ENCODE data around the gene NR2E3.
A peak's percentile ranks its signal among the peaks of the same experiment; 100 is the strongest.

Gene NR2E3

GRCh38 chr15:71804695-71805470 lies 5.5 kb upstream of the NR2E3 start:
- TF ChIP-seq, protein P1, sequence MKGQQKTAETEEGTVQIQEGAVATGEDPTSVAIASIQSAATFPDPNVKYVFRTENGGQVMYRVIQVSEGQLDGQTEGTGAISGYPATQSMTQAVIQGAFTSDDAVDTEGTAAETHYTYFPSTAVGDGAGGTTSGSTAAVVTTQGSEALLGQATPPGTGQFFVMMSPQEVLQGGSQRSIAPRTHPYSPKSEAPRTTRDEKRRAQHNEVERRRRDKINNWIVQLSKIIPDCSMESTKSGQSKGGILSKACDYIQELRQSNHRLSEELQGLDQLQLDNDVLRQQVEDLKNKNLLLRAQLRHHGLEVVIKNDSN (IDR thresholded peaks at IDR 0.05) = no peak
- TF ChIP-seq YY1 (IDR thresholded peaks at IDR 0.05; ENCODE audit: low read depth) (no peak), ZBTB7A (IDR thresholded peaks at IDR 0.05; ENCODE audit: low read depth) (no peak), TCF12 (IDR thresholded peaks at IDR 0.05; ENCODE audit: low read depth) (no peak), TEAD4 (IDR thresholded peaks at IDR 0.05) (no peak), CEBPB (IDR thresholded peaks at IDR 0.05) (no peak), REST (IDR thresholded peaks at IDR 0.05; ENCODE audit: low read depth) (no peak), EGR1 (IDR thresholded peaks at IDR 0.05) (no peak)

DNA sequence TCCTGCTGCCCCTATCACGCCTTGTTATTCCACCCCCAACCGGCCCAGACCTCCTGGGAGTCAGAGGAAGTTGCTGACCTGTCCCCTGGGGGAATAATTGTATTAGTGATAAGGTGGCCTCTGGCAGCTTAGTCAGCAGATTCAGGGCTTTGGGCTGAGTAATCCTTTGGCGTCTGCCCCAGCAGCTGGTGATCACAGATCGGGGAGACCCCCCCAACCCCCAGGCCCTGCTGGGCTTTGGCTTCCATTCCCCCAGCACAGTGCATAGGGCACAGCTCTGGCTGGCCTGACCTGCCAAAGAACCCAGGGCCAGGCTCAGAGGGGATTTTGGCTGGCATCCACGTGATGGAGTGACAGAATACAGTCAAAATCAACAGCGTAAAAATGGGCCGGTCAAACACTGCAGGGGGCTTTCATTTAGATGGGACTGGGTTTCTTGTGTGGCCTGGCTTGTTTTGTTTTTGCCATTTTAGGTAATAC lies 3.9 kb upstream of the NR2E3 start:
- TF ChIP-seq NFIC (IDR thresholded peaks at IDR 0.05) (0 out of 2 replicates have a peak, but pooled peaks have one; percentile 9), EP300 (IDR thresholded peaks at IDR 0.05; ENCODE audit: borderline replicate concordance) (no peak)

DNA sequence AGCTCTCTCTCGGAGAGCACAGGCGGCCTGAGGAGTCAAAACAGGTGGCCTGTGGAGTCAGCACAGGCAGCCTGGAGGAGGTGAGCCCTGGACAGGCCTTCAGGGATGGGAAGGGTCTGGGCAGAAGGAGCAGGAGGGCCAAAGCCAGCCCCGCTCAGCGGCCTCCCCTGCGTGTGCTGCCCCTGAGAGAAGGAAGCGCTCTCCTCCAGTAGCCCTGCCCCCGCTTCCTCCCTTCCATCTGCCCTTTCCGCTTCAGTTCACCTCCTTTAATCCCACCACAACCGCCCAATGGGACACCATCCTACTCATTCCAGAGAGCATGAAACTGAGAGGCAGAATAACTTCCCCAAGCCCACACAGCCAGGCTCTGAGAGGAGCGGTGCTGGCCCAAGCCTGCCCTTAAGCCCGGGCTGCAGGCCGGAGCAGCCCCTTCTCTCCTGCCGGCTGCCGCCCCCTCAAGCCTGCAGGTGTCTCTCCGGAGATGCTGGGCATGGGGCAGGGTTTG lies 3.2 kb upstream of the NR2E3 start:
- TF ChIP-seq EGR1 (IDR thresholded peaks at IDR 0.05) (peak; percentile 28; the same call in 1 of the 2 replicates), TAF1 (IDR thresholded peaks at IDR 0.05; ENCODE audit: low read depth) (no peak), FOXM1 (IDR thresholded peaks at IDR 0.05; ENCODE audit: borderline replicate concordance, low read depth) (no peak), ZBTB7A (IDR thresholded peaks at IDR 0.05; ENCODE audit: low read depth) (no peak), YY1 (IDR thresholded peaks at IDR 0.05; ENCODE audit: low read depth) (no peak)

GRCh38 chr15:71807691-71808091 lies 2.7 kb upstream of the NR2E3 start:
- TF ChIP-seq YY1 (IDR thresholded peaks at IDR 0.05; ENCODE audit: low read depth) = no peak
- no peak for TF ChIP-seq CEBPB (IDR thresholded peaks at IDR 0.05)
- TF ChIP-seq RAD21 (IDR thresholded peaks at IDR 0.05; ENCODE audit: low read depth) = no peak
- no peak for TF ChIP-seq EP300 (IDR thresholded peaks at IDR 0.05; ENCODE audit: borderline replicate concordance)
- no peak for TF ChIP-seq TCF12 (IDR thresholded peaks at IDR 0.05; ENCODE audit: low read depth)
- no peak for TF ChIP-seq FOXM1 (IDR thresholded peaks at IDR 0.05; ENCODE audit: borderline replicate concordance, low read depth)
- no peak for TF ChIP-seq ZBTB7A (IDR thresholded peaks at IDR 0.05; ENCODE audit: low read depth)
- TF ChIP-seq, protein P2, sequence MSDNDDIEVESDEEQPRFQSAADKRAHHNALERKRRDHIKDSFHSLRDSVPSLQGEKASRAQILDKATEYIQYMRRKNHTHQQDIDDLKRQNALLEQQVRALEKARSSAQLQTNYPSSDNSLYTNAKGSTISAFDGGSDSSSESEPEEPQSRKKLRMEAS (IDR thresholded peaks at IDR 0.05) = no peak
- TF ChIP-seq EGR1 (IDR thresholded peaks at IDR 0.05) = no peak
- TF ChIP-seq, protein P1 (IDR thresholded peaks at IDR 0.05) = no peak

GRCh38 chr15:71808311-71809020 lies 1.9 kb upstream of the NR2E3 start:
- no peak for TF ChIP-seq FOXM1 (IDR thresholded peaks at IDR 0.05; ENCODE audit: borderline replicate concordance, low read depth)
- TF ChIP-seq REST (IDR thresholded peaks at IDR 0.05; ENCODE audit: low read depth) = no peak
- no peak for TF ChIP-seq YY1 (IDR thresholded peaks at IDR 0.05; ENCODE audit: low read depth)
- TF ChIP-seq ZBTB7A (IDR thresholded peaks at IDR 0.05; ENCODE audit: low read depth) = no peak
- TF ChIP-seq, protein P1 (IDR thresholded peaks at IDR 0.05) = no peak
- TF ChIP-seq NFIC (IDR thresholded peaks at IDR 0.05) = no peak
- TF ChIP-seq EP300 (IDR thresholded peaks at IDR 0.05; ENCODE audit: borderline replicate concordance) = no peak
- TF ChIP-seq, protein P2 (IDR thresholded peaks at IDR 0.05) = no peak
- TF ChIP-seq CEBPB (IDR thresholded peaks at IDR 0.05) = no peak
- no peak for TF ChIP-seq TCF12 (IDR thresholded peaks at IDR 0.05; ENCODE audit: low read depth)
- no peak for TF ChIP-seq TEAD4 (IDR thresholded peaks at IDR 0.05)
- no peak for TF ChIP-seq RAD21 (IDR thresholded peaks at IDR 0.05; ENCODE audit: low read depth)
- TF ChIP-seq TAF1 (IDR thresholded peaks at IDR 0.05; ENCODE audit: low read depth) = no peak
- no peak for TF ChIP-seq EGR1 (IDR thresholded peaks at IDR 0.05)
- no peak for TF ChIP-seq CREB1 (IDR thresholded peaks at IDR 0.05; ENCODE audit: low read depth)
